Measurements from ENCODE around the gene SYT1.

DNA sequence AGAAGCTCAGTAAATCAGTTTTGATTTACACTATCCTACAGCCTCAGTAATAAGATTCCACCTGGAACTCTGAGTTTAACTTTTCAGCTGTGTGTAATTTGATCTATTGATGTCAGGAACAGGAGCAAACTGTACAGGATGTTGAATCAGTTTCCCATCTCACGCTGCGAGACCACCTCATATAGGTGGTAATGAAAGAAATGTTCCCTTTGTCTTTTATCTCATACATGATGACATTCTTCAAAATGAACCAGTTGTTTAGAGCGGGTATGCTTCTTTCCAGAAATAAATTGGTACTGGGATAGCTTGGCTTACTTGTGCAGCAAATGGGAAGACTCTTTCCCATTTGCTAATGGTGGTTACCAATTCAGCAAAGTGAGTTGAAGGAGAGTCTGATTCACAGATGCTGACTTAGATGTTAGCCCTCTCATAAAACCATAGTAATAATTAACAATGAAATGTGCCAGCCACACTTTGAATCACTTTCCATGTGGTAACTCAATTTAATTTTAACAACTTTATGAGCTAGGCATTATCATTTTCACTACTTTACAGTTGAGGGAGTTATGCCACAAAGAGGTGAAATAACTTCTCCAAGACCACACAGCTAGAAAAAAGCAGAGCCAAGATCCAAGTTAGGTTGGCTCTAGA lies 574.7 kb downstream of the SYT1 start:
- TF ChIP-seq CTCF (IDR thresholded peaks at IDR 0.05) (no peak), POLR2A (IDR thresholded peaks at IDR 0.05) (no peak)
